Esophagus squamous epithelium (tissue), 5 donors: ENCODE data around the gene FAM114A1. TPM values are rescaled to one million over a fixed set of nuclear protein-coding genes. Genes with fewer than 3 reads are reported as not detected.

Source experiments
- DNase-seq: peaks from one replicate; lab custom pipeline; 2025; lab: John Stamatoyannopoulos, UW
- H3K27ac ChIP-seq, 4 donors: fragments of 200-600 bp; sonication (generic); one replicate each; pipeline ENCODE4 v1.5.1; 2016 to 2019; ENCODE audit warnings: mild to moderate bottlenecking in 1 of 4
- H3K27me3 ChIP-seq, 4 donors: fragments of 200-600 bp; sonication (generic); 1 replicate in 3 of 4; 2 replicates in 1 of 4; pipeline versions ENCODE4 v1.5.1 to v1.6.0; 2017 to 2021; ENCODE audit warnings: antibody characterized with exemption in 1 of 4
- H3K36me3 ChIP-seq, 3 donors: fragments of 200-600 bp; sonication (generic); one replicate each; pipeline ENCODE4 v1.5.1; 2016 to 2019
- H3K4me1 ChIP-seq, 3 donors: fragments of 200-600 bp; sonication (generic); one replicate each; pipeline ENCODE4 v1.5.1; 2017 to 2019
- H3K4me3 ChIP-seq, 4 donors: fragments of 200-600 bp; sonication (generic); 1 replicate in 3 of 4; 2 replicates in 1 of 4; pipeline ENCODE4 v1.5.1; 2016 to 2019; ENCODE audit warnings: mild to moderate bottlenecking in 2 of 4, moderate library complexity in 1 of 4
- H3K9me3 ChIP-seq, 3 donors: fragments of 200-600 bp; sonication (generic); one replicate each; pipeline ENCODE4 v1.5.1; 2016 to 2019
- CTCF ChIP-seq, 6 experiments: fragments of 450-650 bp in 4 of 6; fragments of 200-600 bp in 2 of 6; sonication (generic) in 2 of 6; IDR thresholded peaks; one replicate each; pipeline ENCODE4 v1.5.1; 2016 to 2019; ENCODE audit warnings: antibody characterized with exemption in 6 of 6, mild to moderate bottlenecking in 4 of 6, moderate library complexity in 4 of 6
- POLR2A ChIP-seq, 4 donors: fragments of 450-650 bp; IDR thresholded peaks; one replicate each; pipeline ENCODE4 v1.6.1; 2017; ENCODE audit warnings: antibody characterized with exemption in 4 of 4, mild to moderate bottlenecking in 4 of 4, moderate library complexity in 3 of 4
- WGBS, 2 donors: methylation state at CpG; one replicate each; pipeline ENCODE4 v1.1.5; 2018; 5-methylcytosine and 5-hydroxymethylcytosine counted together
- intact Hi-C: fragments of 100-400 bp; cut with DNase I; formaldehyde crosslinking; loops from one replicate; pipeline ENCODE4 v1.15.0; 2022
- total RNA-seq, 4 donors: library from RNA; depleted of rRNA; stranded (reverse); fragments of >200 nt; gene quantifications; one replicate each; pipeline ENCODE4 v1.1.0, GENCODE V29; 2016
- donor health status: DM: yes; HTN: yes; CAD: no.

The FAM114A1 gene
- total RNA-seq, 4 donors from 2014 or later, result 36.7 to 80.9 (median 69.2) TPM

- no peak for DNase-seq
- no peak overlapping the region for H3K4me3 ChIP-seq
- H3K4me1 ChIP-seq, result no peaks in the 10 kb centered on the region
- intact Hi-C loops, result no loop called here
- H3K9me3 ChIP-seq, result no peaks in the 10 kb centered on the region
- TF ChIP-seq POLR2A (IDR thresholded peaks at IDR 0.05), result no peak
- TF ChIP-seq CTCF (IDR thresholded peaks at IDR 0.05), result no peak
- WGBS, 2 donors, result 83 to 85% methylated on average over 10 of the region's 11 CpGs
- H3K36me3 ChIP-seq, result no peaks in the 10 kb centered on the region
- no peaks in the 10 kb centered on the region for H3K27me3 ChIP-seq
- H3K27ac ChIP-seq, result no peak overlapping the region
These were observed 97.6 kb downstream of the FAM114A1 start for GRCh38 chr4:38964942-38965775.

DNA sequence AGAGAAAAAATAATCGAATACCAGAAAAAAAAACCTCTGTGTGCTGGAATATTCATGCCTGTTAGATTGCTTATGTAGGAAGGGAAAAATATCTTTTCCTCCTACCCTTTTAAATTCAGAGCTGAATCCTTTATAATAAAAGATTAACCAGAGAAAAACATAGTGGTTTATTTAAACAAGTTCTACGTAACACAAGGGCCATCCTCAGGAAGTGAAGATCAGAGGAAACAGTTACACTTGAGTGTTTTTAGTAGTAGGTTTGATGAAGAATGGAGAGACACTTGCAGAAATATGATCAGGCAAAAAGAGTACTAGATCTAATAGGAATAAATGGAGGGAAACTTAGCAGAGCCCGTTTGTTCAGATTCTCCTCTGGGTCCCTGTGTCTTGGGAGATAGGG, 98.3 kb downstream of the FAM114A1 start:
- TF ChIP-seq CTCF (IDR thresholded peaks at IDR 0.05) (no peak), POLR2A (IDR thresholded peaks at IDR 0.05) (no peak)
- DNase-seq, result no peak
- Histone ChIP-seq H3K9me3 (no peaks in the 10 kb centered on the region), H3K27me3 (no peaks in the 10 kb centered on the region), H3K4me3 (no peak overlapping the region), H3K4me1 (no peaks in the 10 kb centered on the region), H3K36me3 (no peaks in the 10 kb centered on the region), H3K27ac (no peak overlapping the region)
- intact Hi-C loops, result no loop called here
- 77 to 84% methylated on average over 3 of the region's 3 CpGs for WGBS, 2 donors

GRCh38 chr4:38967260-38968095, 99.9 kb downstream of the FAM114A1 start:
- peak overlapping the region in 2 of 4 donors; percentile 20 to 44 for H3K27ac ChIP-seq
- intact Hi-C loops, result no loop called here
- H3K27me3 ChIP-seq, result no peaks in the 10 kb centered on the region
- no peak overlapping the region for H3K4me3 ChIP-seq
- H3K4me1 ChIP-seq, result no peaks in the 10 kb centered on the region
- TF ChIP-seq POLR2A (IDR thresholded peaks at IDR 0.05) (no peak), CTCF (IDR thresholded peaks at IDR 0.05) (no peak)
- H3K36me3 ChIP-seq, result no peaks in the 10 kb centered on the region
- WGBS, 2 donors, result 77% methylated on average over 7 of the region's 7 CpGs
- no peak for DNase-seq
- no peaks in the 10 kb centered on the region for H3K9me3 ChIP-seq

GRCh38 chr4:38968668-38969067, 101.1 kb downstream of the FAM114A1 start:
- no peaks in the 10 kb centered on the region for H3K9me3 ChIP-seq
- intact Hi-C loops, result no loop called here
- WGBS, 2 donors, result 84% methylated on average over 5 of the region's 5 CpGs
- TF ChIP-seq POLR2A (IDR thresholded peaks at IDR 0.05) (no peak), CTCF (IDR thresholded peaks at IDR 0.05) (no peak)
- no peak overlapping the region for H3K27ac ChIP-seq
- H3K27me3 ChIP-seq, result no peaks in the 10 kb centered on the region
- no peak overlapping the region for H3K4me3 ChIP-seq
- no peak for DNase-seq
- H3K4me1 ChIP-seq, result no peaks in the 10 kb centered on the region
- H3K36me3 ChIP-seq, result no peaks in the 10 kb centered on the region

DNA sequence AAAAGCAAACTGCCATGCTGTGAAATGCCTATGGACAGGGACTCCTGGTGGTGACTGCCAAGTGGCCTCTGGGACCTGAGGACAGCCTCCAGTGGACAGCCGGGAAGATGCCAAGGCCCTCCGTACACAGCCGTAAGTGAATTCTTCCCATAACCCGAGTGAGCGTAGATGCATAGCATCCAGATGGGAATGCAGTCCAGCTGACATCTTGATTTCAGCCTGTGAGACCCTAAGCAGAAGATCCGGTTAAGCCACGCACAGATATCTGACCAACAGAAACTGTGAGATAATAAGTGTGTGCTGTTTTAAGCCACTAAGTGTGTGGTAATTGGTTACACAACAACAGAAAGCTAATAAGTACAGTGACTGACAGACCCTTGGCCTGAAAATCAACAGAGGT, 108.7 kb downstream of the FAM114A1 start:
- H3K36me3 ChIP-seq, result no peaks in the 10 kb centered on the region
- H3K27ac ChIP-seq, result no peak overlapping the region
- H3K27me3 ChIP-seq, result no peaks in the 10 kb centered on the region
- H3K4me1 ChIP-seq, result no peaks in the 10 kb centered on the region
- intact Hi-C loops, result no loop called here
- DNase-seq, result no peak
- H3K4me3 ChIP-seq, result no peak overlapping the region
- TF ChIP-seq CTCF (IDR thresholded peaks at IDR 0.05), result no peak
- no peak for TF ChIP-seq POLR2A (IDR thresholded peaks at IDR 0.05)
- WGBS, 2 donors, result 83 to 96% methylated on average over 7 of the region's 7 CpGs
- no peaks in the 10 kb centered on the region for H3K9me3 ChIP-seq
